GM21360 (cell line): Measurements from ENCODE around the gene KATNBL1.
A peak's percentile ranks its signal among the peaks of the same experiment; 100 is the strongest.

ENCODE experiments used
- ATAC-seq: cut with Tn5 transposase; IDR thresholded peaks from one replicate; pipeline ENCODE4 v1.9.1; 2021; ENCODE audit warnings: mild to moderate bottlenecking, moderate library complexity; ENCODE audit not compliant: unreplicated experiment

The KATNBL1 gene, protein sequence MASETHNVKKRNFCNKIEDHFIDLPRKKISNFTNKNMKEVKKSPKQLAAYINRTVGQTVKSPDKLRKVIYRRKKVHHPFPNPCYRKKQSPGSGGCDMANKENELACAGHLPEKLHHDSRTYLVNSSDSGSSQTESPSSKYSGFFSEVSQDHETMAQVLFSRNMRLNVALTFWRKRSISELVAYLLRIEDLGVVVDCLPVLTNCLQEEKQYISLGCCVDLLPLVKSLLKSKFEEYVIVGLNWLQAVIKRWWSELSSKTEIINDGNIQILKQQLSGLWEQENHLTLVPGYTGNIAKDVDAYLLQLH

DNA sequence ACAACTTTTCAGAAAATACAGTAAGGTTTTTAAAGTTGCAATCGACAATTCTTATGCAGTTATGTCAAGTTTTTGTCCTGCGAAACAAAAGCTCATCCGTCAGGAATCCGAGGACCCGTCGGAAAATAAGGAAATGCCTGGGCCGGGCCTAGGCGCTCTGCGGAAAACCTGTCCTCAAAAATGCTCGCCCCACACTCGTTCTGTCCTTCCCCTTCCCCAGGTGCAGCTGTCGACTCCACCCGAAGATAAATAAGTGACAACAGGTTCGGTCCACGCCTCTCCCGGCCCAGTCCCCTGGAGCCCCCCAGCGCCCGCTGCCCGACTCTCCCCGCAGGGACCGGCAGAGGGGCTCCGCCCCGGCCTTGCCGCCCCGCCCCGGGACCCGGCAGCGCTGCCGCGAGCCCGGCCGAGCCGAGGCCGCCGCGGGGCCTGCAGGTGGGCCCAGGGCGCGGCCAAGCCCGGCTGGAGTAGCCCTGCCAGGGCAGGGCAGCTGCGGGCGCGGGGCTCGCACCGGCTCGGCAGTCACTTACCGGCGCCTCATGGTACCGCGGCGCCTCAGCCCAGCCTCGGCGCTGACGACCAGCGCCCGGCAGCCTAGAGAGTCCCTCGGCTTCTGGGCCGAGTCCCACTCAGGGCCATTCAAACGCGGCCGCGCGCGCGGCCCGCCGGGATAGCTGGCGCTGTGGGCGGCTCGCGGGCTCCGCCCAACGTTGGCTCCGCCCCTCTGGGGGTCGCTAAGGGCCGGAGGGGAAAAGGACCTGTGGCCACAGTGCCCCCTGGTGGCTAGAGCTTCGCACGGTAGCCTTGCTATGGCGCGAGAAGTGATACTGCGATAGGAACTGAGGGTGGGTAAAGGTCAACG, at the start of gene KATNBL1:
TSS of gene KATNBL1 (minus strand) at position 676 of the 862 bp plus-strand sequence. CDS start 46,420 bp downstream, outside the sequence.
- peak; percentile 90 for ATAC-seq

DNA sequence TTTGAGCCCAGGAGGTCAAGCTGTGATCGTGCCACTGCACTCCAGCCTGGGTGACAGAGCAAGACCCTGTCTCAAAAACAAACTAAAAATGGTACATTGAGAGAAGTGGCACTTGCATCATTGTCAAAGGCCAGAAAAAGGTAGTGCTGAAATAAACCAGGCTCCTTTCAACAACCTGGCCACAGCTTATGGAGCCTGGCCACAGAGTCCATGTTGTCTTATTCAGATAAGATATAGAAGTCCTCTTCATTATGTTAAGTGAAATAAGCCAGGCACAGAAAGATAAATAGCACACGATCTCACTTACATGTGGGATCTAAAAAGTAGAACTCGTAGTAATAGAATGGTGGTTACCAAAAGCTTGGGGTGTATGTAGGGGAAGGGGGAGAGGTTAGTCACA, 49.7 kb upstream of the KATNBL1 start:
- no peak for ATAC-seq

DNA sequence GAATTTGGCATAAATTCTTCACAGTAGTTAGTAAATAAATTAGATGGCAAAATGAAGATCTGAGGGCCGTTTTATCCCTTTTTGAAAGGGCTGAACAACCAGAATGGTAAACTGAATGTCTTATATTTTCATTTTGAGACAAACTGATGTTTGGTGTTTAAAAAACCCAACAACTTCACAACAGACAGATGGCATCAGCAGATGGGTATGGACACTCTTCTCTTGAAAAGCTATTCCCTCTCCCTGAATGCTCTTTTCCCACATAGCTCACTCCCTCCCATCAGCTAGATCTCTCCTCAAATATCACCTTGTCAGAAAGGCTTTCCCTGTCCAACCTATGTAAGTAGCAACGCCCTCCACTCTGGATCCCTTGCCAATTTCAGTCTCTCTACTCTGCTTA, 48.3 kb upstream of the KATNBL1 start:
- ATAC-seq: no peak

DNA sequence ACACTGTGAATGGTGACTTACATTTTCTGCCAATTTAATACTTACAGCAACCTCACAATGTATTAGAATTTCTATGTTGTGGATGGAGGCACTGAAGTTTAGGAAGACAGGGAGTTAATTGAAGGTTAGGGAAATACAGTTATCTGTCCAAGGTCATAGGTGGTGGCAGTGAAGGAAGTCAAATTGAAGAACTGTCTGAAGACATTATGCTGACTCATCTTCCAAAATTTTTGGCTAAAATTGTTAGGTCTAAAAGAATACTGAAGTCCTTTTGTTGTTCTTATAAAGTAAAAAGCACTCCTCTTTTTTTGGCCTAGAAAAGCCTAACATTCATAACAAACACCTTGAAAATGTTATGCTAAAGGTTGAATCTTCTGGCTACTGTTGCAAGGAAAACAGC, 42.6 kb upstream of the KATNBL1 start:
- ATAC-seq: no peak

DNA sequence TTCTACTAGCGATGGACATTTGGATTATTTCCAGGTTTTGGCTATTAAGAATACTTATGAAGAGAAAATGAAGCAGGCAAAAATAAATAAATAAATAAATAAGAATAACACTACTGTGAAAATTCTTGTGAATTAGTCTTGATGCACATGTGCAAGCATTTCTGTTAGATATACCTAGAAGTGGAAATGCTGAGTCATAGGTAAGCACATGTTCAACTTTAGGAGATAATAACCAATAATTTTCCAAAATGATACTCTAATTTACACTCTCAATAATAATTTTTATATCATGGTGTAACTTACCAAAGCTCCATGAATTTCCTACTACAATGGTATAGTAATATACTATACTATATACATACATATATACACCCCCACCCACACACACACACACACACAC, 38.3 kb upstream of the KATNBL1 start:
- no peak for ATAC-seq

DNA sequence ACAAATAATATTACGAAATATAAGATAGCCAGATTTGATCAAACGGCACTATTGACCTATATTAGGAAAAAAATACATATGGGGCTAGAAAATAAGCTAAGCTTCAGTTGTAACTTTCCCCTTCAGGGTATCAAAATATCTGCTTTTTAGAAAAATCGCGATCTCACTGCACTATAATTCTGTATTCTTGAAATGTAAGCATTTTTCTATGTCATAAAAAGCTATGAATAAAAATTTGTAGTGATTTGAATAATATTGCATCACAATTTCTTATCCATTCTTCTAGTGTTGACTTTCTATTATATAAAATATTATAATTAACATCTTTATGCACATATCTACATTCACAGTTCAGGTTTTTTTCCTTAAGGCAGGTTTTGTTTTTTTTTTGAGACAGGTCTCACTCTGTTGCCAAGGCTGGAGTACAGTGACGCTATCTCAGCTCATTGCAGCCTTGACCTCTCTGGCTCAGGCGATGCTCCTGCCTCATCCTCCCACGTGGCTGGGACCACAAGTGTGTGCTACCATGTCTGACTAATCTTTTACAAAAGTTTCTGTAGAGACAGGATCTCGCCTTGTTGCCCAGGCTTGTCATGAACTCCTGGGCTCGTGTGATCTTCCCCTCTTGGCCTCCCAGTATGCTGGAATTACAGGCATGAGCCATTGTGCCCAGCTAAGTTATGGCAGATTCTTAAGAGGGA, 36.5 kb upstream of the KATNBL1 start:
- ATAC-seq: no peak

DNA sequence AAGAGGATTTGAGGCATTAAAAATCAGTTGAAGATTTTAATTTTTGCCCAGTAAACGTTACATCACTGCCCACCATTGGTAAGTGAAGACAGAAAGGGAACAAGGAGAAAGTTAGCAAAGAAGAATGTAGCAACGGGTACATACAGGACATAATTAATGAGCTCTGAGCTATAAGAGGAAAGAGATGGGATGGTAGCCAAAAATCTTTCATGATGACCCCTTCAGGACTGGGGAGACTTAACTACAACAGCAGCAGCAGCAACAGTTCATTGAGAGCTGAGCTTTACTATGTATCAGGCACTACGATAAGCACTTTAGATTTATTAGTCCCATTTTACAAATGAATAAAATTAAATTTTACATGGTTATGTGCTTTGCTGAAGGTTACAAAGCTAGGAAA, 33.3 kb upstream of the KATNBL1 start:
- ATAC-seq: no peak

DNA sequence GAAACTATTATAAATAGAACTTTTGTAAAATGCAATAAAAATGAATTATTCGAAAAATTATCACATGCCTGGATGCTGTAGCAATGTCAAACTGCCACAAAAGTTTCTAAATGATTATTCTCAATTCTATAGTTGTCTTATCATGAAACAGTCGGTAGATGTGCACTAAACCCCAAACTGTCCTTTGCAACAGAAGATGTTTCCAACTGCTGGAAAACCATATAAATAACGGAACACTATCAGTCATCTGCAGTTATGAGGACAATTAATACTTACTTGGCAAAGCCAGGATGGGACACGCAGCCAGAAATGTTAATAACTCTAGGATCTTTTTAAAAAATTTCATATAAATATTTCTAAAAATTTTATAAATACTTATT, 32.4 kb upstream of the KATNBL1 start:
- no peak for ATAC-seq

DNA sequence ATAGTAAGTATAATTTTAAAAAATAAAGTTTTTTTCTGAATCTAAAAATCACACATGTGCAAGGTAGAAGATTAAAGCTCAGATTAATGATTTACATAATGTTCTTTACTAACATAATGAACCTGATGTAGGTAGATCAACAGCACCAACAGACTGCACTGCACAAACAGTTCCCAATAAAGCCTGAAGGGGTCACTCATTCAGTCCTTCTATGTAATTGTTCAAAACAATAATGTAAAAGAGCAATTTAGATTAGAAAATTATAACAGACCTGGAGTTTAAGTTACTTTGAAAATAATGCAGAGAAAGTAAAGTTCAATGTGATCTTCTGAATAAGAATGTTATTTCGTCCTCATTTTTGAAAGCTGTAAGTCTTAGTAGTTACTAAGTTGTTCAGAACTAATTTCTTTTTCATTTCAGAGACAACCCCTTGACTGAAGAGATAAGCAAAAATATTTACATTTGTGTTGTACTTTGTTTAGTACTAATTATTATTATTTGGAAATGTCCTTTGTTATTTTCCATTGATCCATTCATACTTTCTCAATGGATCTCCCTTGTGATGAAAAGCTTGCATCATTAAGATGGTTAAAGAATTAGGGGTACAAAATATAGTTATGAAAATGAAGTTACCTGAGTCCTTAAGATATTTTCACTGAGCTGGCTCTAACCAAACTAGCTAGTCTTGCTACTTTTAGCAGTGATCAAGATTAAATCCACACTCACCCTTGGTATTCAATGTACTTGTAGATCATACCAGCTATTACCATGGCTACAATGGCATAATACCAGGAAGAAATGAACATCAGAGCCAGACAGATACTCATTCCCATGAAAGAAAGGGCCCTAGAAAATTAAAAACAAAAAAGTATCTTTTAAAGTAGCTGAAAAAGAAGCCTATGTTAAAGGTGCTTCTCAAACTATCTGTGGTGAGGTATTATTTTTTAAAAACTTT, 31.8 kb upstream of the KATNBL1 start:
- ATAC-seq: no peak

DNA sequence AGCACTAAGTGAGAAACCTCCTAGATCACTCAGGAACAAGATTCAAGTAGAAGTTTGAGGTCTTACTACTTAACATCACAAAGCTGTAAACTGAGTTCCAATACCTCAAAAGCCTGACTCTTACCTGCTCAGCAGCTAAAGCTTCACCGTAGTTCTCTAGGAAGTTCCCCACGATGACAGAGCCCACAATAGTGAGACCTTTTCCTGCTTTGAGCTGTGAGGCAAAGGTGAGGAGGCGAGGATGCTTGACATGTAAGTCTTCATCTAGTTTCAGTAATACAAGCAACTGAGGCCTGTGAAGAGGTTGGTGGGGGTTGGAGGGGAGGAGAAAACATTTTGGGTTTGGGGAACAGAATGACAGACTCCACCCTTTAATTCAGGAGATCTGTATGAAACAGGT, 30.6 kb upstream of the KATNBL1 start:
- no peak for ATAC-seq

DNA sequence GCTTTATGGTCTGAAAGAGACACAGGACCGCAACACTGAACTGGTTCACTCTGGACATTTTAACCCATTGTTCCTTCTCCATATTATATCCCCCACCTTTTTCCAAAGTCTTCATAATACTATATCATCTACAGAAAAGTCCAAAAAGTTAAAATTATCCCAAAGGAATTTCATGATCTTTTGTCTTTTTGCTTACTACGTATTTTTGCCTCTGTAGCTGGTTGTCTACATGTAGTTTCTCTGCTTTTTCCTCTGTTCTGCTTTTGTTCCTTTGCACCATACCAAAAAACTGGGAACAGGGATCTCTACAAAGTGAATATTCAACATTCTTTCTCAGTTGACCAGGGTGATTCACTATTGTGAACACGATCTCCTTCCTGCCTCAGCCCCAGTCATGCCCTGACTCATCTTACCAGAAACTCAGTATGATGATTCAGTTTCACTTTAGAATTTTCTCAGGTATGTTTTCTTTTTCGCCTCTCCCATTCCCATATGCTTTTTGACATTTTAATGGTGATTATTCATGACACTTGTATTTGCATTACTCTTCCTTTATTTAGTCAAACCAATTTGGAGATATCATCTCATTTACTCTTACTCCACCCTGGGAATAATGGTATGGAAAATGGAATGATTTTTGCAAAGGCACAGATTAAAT, 29.4 kb upstream of the KATNBL1 start:
- ATAC-seq: no peak

DNA sequence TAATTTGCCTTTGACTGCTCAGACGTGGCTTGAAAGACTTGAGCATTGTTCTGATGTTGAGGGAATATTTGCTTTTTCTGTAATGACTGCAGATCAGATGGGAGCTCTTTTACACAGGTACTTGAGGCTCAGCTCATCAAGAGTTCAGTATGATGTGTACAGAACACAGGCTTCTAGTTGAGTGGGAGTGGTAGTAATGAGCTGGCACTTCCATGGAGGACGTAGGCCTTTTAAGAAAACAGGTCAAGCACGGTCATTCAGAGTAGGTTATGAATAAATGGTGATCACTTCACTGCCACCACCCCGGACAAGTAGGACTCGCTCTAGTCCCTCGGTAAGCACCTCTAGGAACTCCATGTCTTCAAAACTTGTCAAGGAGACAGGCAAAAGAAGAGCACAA, 23.7 kb upstream of the KATNBL1 start:
- no peak for ATAC-seq

DNA sequence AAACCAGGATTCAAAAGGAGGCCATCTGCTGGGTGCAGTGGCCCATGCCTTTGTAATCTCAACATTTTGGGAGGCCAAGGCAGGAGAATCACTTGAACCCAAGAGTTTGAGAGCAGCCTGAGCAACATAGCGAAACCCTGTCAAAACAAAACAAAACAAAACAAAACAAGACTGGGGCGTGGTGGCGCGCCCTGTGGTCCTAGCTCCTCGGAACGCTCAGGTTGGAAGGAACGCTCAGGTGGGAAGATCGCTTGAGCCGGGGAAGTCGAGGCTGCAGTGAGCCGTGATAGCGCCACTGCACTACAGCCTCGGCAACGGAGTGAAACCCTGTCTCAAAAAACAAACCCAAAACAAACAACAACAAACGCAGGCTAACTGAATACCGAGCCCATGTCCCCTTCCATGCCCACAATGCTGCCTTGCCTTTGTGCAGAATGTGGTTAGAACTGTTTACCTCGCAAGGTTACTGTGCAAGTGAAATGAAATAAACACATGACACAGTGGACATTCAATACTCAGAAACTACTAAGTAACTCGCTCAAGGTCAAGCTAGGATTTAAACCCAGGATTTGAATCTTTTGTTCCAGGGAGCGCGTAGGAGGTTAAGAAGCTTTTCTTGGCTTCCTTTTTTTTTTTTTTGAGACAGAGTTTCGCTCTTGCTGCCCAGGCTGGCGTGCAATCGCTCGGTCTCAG, 14.2 kb upstream of the KATNBL1 start:
- ATAC-seq: no peak

DNA sequence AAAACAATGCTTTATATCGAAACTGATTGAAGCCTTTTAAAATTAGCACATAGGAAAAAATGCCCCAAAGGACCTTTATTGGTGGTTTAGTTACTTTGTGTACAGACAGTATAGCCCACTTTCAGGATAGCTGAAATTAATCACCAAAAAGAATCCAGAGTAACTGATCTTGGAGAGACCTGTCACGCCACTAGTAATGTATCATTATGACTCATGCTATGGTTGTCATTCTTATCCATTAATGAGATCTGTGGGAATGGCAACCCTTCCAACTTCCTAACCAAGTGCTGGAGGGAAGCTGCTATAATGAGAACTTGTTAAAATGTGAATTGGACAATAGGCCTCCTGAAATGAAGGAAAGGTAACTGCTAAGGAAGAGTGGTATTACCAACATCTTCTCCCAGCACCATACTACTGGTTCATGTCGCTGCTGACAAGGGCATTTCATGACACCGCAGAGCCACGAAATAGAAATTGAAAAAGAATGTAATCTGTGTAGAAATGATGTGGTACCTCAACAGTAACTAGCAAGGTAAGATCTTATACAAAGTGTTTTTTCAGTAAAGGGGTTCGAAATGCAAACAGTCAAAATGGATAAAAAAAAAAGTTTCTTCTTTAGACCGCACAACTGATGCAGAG, 7.8 kb upstream of the KATNBL1 start:
- ATAC-seq: no peak

DNA sequence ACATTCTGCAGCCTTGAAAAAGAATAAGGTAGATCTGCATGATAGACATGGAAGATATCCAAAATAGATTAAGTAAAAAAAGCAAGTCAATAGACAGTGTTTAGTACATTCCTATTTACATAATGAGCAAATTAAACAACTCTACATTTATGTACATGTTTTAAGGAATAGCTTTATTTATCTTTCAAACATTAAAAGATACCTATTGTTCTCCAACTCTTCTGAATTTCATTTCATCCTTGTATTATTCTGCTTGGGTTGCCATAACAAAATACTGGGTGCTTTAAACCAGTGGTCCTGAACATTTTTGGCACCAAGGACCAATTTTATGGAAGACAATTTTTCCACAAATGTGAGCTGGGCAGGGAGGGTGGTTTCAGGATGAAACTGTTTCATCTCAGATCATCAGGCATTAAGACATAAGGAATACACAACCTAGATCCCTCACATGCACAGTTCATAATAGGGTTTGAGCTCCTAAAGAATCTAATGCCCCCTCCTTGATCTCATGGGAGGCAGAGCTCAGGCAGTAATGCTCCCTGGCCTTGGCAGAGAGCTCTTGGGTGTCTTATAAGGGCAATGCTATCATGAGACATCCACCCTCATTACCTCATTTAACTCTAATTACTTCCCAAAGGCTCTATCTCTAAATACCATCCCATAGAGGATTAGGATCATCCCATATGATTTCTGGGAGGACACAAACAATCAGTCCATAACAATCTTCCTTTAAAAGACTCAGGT, 6.8 kb upstream of the KATNBL1 start:
- no peak for ATAC-seq

DNA sequence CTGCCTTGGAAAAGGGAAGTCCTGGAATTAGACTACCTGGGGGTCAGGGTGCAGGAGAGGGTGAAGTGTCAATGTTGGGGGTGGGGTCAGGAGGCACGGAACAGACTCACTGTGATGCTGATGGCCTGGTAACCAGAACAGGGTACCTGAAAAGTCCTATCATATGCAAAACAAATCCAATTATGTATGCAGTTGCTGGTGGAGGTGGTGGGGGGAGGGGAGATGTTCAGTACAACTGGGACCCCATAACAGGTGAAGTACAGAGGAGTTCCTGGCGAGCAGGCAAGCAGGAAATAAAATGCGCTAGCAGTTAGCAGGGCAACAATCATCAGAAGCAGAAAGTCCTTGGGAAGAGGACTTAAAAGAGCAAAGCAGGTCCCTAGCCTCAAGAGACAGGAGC, 4.2 kb upstream of the KATNBL1 start:
- ATAC-seq: no peak

DNA sequence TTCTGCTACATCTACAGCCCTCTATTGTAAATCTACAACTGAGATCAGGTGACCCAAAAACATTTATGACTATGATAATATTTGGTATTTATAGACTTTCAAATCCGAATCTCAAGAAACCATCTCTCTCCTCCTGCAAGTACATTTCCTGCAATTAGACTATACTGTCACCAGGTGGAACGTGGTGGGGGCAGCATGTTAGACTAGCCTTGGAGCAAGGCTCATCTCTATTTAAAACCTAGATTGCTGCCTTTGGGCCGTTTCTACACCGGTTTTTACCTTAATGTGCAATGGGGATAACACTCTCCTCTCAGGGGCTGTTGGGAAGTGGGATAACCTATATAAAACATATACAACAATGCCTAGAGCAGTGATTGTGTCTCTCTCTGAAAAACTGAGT, 3.8 kb upstream of the KATNBL1 start:
- no peak for ATAC-seq

DNA sequence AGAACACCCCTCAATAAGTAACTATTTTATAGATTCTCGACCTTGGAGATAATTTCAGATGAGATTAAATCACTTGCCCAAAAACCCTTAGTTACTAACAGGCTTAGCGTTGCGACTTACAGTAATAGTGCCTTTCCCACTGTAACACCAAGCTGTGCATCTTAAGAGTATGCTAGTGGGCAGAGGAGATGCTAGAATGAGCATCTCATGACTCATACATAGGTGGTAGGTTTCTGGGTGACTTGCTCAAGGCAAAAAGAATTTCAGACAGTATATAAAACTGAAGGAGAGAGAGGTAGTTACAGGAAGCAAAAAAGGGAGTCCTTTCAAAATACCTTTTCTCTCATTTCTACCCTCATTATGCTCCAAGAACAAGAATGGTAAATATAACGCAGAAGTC, 3.9 kb downstream of the KATNBL1 start:
- no peak for ATAC-seq
